ENCODE data around the gene EYA2. TPM values are rescaled to one million over a fixed set of nuclear protein-coding genes. Genes with fewer than 3 reads are reported as not detected.
"Not testable (repeated sequence)": the region's sequence is repeated elsewhere in the genome, so short reads cannot be mapped to it uniquely, and the experiment has no call there.

The EYA2 gene
- total RNA-seq, 1 experiment from 2014 or later: not detected

DNA sequence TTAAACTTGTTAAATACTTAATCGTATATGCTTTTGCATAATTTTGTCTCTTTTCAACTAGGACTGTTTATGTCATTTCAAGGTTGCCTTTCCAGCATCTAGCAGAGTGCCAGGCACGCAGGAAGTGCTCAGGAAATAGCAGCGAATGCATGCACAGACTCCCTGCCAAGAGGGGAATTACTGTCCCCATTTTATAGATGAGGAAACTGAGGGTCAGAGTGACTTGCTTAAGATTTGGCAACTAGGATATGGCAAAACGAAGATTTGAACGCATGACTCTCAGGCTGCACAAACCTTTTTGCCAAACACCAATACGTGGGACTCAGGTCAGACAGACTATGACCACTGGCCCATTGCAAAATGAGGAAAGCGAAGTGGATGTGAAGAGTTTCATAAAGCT, 22.5 kb downstream of the EYA2 start:
- Histone ChIP-seq H3K36me3 (ENCODE audit: insufficient read depth, low read length, poor library complexity, severe bottlenecking) (no peaks in the 10 kb centered on the region), H3K4me1 (ENCODE audit: insufficient read depth, low read length, poor library complexity, severe bottlenecking) (no peaks in the 10 kb centered on the region), H3K27ac (ENCODE audit: low read depth, low read length, poor library complexity, severe bottlenecking) (no peak overlapping the region), H3K4me3 (ENCODE audit: low read depth, low read length, poor library complexity, severe bottlenecking) (no peak overlapping the region), H3K27me3 (replicated peaks; ENCODE audit: insufficient read depth, low read depth, low read length, poor library complexity) (peaks cover 5% of the 10 kb centered on the region), H3K9me3 (ENCODE audit: low read depth, low read length, poor library complexity, severe bottlenecking) (no peaks in the 10 kb centered on the region)
- ChIA-PET POLR2A (ENCODE audit: low non-redundant PET) (no interaction called here), CTCF (no interaction called here)
- TF ChIP-seq, protein P1, sequence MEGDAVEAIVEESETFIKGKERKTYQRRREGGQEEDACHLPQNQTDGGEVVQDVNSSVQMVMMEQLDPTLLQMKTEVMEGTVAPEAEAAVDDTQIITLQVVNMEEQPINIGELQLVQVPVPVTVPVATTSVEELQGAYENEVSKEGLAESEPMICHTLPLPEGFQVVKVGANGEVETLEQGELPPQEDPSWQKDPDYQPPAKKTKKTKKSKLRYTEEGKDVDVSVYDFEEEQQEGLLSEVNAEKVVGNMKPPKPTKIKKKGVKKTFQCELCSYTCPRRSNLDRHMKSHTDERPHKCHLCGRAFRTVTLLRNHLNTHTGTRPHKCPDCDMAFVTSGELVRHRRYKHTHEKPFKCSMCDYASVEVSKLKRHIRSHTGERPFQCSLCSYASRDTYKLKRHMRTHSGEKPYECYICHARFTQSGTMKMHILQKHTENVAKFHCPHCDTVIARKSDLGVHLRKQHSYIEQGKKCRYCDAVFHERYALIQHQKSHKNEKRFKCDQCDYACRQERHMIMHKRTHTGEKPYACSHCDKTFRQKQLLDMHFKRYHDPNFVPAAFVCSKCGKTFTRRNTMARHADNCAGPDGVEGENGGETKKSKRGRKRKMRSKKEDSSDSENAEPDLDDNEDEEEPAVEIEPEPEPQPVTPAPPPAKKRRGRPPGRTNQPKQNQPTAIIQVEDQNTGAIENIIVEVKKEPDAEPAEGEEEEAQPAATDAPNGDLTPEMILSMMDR (conservative IDR thresholded peaks at IDR 0.05; ENCODE audit: low read depth, low read length): no peak
- no peak for TF ChIP-seq EZH2 (IDR thresholded peaks at IDR 0.05; ENCODE audit: borderline replicate concordance, low read depth, low read length, poor library complexity, severe bottlenecking)
- BruUV-seq (replicated peaks): no TSS peak
- DNase-seq (ENCODE audit: low spot score): no peak
- intact Hi-C loops (cut with micrococcal nuclease; ENCODE audit: unreplicated experiment): no loop called here

- peaks cover 5% of the 10 kb centered on the region for H3K27me3 ChIP-seq (replicated peaks; ENCODE audit: insufficient read depth, low read depth, low read length, poor library complexity)
- no peak overlapping the region for H3K4me3 ChIP-seq (ENCODE audit: low read depth, low read length, poor library complexity, severe bottlenecking)
- CTCF ChIA-PET: no interaction called here
- DNase-seq (ENCODE audit: low spot score): no peak
- intact Hi-C loops (cut with micrococcal nuclease; ENCODE audit: unreplicated experiment): loop anchor here (10.0 kb wide), 1 partner anchor 55 kb away; no protein-coding TSS in a partner anchor
- no peaks in the 10 kb centered on the region for H3K36me3 ChIP-seq (ENCODE audit: insufficient read depth, low read length, poor library complexity, severe bottlenecking)
- no peaks in the 10 kb centered on the region for H3K4me1 ChIP-seq (ENCODE audit: insufficient read depth, low read length, poor library complexity, severe bottlenecking)
- no peak for TF ChIP-seq EZH2 (IDR thresholded peaks at IDR 0.05; ENCODE audit: borderline replicate concordance, low read depth, low read length, poor library complexity, severe bottlenecking)
- TF ChIP-seq, protein P1 (conservative IDR thresholded peaks at IDR 0.05; ENCODE audit: low read depth, low read length): no peak
- no TSS peak for BruUV-seq (replicated peaks)
- no peaks in the 10 kb centered on the region for H3K9me3 ChIP-seq (ENCODE audit: low read depth, low read length, poor library complexity, severe bottlenecking)
- no peak overlapping the region for H3K27ac ChIP-seq (ENCODE audit: low read depth, low read length, poor library complexity, severe bottlenecking)
- POLR2A ChIA-PET (ENCODE audit: low non-redundant PET): no interaction called here
These were observed 25.5 kb downstream of the EYA2 start for GRCh38 chr20:46920114-46920513.

DNA sequence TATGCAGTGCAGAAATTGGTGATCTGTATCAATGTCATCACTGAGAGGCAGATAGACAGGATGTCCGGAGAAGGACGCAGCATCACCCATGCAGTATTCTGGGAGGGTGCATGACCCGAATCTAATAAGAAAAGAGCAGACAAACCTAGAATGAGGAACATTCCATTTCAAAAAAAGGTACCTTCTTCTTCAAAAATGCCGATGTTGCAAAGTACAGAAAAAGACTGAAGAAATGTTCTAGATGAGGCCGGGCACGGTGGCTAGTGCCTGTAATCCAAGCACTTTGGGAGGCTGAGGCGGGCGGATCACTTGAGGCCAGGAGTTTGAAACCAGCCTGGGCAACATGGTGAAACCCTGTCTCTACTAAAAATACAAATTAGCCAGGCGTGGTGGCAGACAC, 28.2 kb downstream of the EYA2 start:
- CTCF ChIA-PET; BruUV-seq (replicated peaks); POLR2A ChIA-PET (ENCODE audit: low non-redundant PET); H3K27me3 ChIP-seq (replicated peaks; ENCODE audit: insufficient read depth, low read depth, low read length, poor library complexity); H3K27ac ChIP-seq (ENCODE audit: low read depth, low read length, poor library complexity, severe bottlenecking); DNase-seq (ENCODE audit: low spot score); H3K4me3 ChIP-seq (ENCODE audit: low read depth, low read length, poor library complexity, severe bottlenecking); H3K36me3 ChIP-seq (ENCODE audit: insufficient read depth, low read length, poor library complexity, severe bottlenecking); H3K9me3 ChIP-seq (ENCODE audit: low read depth, low read length, poor library complexity, severe bottlenecking); H3K4me1 ChIP-seq (ENCODE audit: insufficient read depth, low read length, poor library complexity, severe bottlenecking): not testable (repeated sequence)
- intact Hi-C loops (cut with micrococcal nuclease; ENCODE audit: unreplicated experiment): loop anchor here (10.0 kb wide), 1 partner anchor 58 kb away; no protein-coding TSS in a partner anchor

GRCh38 chr20:46923550-46923949, 28.9 kb downstream of the EYA2 start:
- no peaks in the 10 kb centered on the region for H3K36me3 ChIP-seq (ENCODE audit: insufficient read depth, low read length, poor library complexity, severe bottlenecking)
- TF ChIP-seq, protein P1 (conservative IDR thresholded peaks at IDR 0.05; ENCODE audit: low read depth, low read length): no peak
- no peak for TF ChIP-seq EZH2 (IDR thresholded peaks at IDR 0.05; ENCODE audit: borderline replicate concordance, low read depth, low read length, poor library complexity, severe bottlenecking)
- intact Hi-C loops (cut with micrococcal nuclease; ENCODE audit: unreplicated experiment): loop anchor here (10.0 kb wide), 1 partner anchor 59 kb away; no protein-coding TSS in a partner anchor
- no peak overlapping the region for H3K4me3 ChIP-seq (ENCODE audit: low read depth, low read length, poor library complexity, severe bottlenecking)
- no peaks in the 10 kb centered on the region for H3K4me1 ChIP-seq (ENCODE audit: insufficient read depth, low read length, poor library complexity, severe bottlenecking)
- no TSS peak for BruUV-seq (replicated peaks)
- H3K9me3 ChIP-seq (ENCODE audit: low read depth, low read length, poor library complexity, severe bottlenecking): no peaks in the 10 kb centered on the region
- peaks cover 10% of the 10 kb centered on the region for H3K27me3 ChIP-seq (replicated peaks; ENCODE audit: insufficient read depth, low read depth, low read length, poor library complexity)
- CTCF ChIA-PET: no interaction called here
- no peak for DNase-seq (ENCODE audit: low spot score)
- no peak overlapping the region for H3K27ac ChIP-seq (ENCODE audit: low read depth, low read length, poor library complexity, severe bottlenecking)
- POLR2A ChIA-PET (ENCODE audit: low non-redundant PET): no interaction called here

Measured in A673 (cell line).